HG03175 (cell line): Measurements from ENCODE around the gene NSMCE1.
"Not testable (repeated sequence)": the region's sequence is repeated elsewhere in the genome, so short reads cannot be mapped to it uniquely, and the experiment has no call there.

Experiments
- ATAC-seq: cut with Tn5 transposase; IDR thresholded peaks from one replicate; pipeline ENCODE4 v1.9.1; 2021; ENCODE audit warnings: mild to moderate bottlenecking, moderate library complexity; ENCODE audit not compliant: unreplicated experiment

Gene NSMCE1

DNA sequence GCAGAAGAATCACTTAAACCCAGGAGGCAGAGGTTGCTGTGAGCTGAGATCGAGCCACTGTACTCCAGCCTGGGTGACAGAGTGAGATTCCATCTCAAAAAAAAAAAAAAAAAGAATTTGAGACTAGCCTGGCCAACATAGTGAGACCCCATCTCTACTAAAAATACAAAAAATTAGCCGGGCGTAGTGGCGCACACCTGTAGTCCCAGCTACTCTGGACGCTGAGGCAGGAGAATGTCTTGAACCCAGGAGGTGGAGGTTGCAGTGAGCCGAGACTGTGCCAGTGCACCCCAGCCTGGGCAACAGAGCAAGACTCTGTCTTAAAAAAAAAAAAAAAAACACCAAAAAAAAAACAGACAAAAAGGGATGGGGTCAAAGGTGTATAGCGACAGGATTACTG lies 4.1 kb upstream of the NSMCE1 start:
- ATAC-seq: not testable (repeated sequence)

DNA sequence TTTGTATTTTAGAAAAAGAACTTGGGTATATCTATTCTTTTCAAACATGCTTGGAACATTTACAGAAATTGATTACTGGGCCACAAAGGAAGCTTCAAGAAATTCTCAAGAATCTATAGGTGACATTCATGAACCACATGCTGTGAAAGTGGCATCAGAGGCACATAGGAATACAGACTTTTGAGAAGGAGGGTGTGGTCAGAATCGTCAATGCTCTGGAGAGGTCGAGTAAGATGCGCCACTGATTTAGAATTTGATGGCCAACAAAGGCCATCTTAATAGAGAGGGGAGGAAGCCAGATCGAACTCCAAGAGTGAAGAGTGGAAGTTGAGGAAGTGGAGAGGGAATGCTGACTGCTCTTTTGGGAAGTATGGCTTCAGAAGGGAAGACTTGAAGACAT lies 3.5 kb upstream of the NSMCE1 start:
- no peak for ATAC-seq

DNA sequence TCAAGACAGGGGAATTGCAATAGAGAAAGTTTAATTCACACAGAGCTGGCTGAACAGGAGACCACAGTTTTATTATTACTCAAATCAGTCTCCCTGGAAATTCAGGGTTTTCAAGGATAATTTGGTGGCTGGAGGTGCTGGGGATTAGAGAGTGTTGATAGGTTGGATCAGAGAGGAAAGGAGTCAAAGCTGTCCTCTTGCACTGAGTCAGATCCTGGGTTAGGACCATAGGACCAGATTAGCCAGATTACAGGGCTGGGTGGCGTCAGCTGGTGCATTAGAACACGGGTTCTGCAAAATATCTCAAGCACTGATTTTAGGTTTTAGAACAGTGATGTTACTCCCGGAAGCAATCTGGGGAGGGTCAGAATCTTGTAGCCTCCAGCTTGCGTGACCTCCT lies 1.8 kb upstream of the NSMCE1 start:
- ATAC-seq: no peak

DNA sequence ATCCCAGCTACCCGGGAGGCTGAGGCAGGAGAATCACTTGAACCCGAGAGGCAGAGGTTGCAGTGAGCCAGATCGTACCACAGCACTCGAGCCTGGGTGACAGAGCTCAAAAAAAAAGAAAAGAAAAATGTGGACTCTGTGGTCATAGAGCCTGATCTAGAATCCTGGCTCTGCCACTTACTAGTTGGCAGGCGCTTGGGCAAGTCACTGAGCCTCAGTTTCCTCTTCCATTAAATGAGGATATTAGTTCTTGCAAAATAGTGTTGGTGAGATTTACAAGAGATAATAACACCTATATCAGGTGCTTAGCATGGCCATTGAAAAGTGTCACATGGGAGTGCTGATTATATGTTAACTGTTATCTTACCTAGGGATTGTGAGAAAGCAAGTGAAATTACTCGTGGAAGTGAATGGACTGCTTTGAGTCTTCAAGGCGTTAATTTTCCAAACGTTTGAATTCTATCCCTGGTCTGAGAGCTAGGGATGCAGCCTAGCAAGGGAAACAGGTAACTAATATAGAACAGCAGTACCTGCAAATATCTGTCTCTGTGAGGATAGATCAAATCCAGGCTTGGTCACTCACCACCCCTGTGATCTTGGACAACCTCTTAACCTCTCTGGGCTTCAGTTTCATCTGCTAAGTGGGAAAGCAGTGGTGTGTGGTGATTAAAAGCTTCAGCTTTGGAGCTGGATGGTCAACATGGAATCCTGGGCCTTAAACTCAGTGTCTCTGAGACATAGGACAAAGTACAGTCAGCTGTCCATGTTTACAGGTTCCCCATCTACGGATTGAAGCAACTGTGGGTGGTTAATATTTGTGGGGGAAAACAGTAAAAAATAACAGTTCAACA lies 953 bp upstream of the NSMCE1 start:
- ATAC-seq: no peak

DNA sequence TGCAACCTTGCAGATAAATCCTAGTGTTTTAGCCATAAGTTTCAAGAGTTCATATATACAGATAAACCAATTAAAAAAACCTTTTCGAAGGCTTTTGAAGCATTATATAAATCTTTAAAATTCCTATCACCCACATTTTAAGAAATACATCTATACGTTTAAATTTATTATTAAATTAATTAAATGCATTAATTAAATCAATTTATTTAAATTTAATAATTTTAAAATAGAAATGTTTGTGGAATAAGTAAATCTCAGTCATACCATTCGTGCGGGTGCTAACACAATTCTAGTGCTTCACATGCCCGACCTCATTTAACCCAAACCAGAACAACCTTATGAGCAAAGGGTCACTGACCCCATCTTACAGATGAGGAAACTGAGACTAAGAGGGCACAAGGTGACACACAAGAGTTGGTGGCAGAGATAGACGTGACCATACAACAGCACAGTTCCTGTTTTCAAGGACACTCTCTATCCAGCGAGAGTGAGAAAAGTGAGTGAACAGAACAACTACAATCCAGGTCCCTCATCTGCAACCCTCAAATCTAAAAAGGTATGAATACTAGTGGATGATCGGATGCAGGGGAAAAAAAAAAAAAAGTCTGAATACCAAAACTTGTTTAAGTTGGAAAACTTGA lies 1.4 kb downstream of the NSMCE1 start:
- no peak for ATAC-seq

DNA sequence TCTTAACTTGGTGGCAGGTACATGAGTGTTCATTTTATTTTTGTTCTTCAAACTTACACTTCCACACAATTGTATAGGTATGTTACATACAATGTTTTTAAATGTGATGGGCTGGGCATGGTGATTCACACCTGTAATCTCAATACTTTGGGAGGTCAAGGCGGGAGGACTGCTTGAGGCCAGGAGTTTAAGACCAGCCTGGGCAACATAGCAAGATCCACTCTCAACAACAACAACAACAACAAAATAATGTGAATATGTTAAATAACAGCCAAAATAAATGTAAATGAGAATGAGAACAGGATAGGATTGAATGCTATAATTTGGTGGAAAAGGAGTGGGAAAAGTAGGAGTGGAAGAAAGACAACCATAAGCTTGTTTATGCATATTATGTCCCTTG lies 2.6 kb downstream of the NSMCE1 start:
- no peak for ATAC-seq

DNA sequence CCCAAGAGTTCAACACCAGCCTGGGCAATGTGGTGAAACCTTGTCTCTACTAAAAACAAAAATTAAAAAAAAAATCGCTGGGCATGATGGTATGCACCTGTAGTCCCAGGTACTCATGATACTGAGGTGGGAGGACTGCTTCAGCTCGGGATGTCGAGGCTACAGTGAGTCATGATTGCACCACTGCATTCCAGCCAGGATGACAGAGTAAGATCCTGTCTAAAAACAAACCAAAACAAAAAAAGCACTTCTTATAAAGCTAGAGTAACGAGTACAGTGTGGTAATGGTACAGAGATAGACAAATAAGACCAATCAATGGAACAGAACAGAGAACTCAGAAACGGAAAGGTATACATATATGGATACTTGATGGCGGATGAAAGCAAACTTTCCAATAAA lies 4.4 kb downstream of the NSMCE1 start:
- no peak for ATAC-seq

DNA sequence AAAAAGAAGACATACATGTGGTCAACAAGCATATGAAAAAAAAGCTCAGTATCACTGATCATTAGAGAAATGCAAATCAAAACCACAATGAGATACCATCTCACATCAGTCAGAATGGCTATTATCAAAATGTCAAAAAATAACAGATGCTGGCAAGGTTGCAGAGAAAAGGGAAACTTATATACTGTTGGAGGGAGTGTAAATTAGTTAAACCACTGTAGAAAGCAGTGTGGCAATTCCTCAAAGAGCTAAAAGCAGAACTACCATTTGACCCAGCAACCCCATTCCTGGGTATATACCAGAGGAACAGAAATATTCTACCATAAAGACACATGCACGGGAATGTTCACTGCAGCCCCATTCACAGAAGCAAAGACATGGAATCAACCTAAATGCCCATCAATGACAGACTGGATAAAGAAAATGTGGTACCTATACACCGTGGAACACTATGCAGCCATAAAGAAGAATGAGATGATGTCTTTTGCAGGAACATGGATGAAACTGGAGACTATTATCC lies 5.6 kb downstream of the NSMCE1 start:
- ATAC-seq: not testable (repeated sequence)

DNA sequence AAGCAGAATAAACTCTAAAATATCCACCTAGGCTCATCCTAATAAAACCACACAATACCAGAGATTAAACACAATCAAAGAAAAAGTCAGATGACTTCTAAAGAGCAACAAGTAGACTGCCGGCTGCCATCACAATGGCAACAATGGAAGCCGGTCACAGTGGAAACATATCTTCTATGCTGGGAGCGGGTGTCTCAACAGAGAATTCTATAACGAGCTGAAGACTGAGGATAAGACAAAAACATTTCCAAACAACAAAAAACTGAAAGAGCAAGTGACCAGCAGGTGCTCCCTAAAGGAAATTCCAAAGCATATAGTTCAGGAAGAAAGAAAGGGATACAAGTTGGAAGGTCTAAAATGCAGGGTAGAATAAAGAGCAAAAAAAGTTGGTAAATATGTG lies 8.9 kb downstream of the NSMCE1 start:
- no peak for ATAC-seq

DNA sequence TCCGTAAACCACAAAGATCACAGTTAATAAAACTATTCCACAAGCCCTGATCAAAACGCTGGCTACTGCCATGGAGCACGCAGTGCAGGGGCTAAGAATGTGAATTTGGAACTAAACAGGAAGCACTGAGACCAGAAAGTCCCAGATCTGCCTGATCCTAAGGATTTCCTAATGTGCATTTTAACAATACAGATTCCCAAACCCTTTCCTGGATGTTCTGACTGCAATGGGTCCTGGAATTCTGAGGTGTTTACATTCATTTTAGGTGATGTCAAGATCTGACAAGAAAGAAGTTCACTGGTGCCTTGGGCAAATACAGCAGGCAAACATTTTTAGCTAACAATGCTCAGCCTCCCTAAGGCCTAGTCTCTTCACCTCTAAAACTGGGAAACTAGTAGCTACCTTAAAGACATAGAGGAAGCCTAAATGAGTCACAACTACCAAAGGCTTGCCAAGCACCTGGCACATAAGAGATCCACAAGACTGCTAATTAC lies 10.3 kb downstream of the NSMCE1 start:
- no peak for ATAC-seq

DNA sequence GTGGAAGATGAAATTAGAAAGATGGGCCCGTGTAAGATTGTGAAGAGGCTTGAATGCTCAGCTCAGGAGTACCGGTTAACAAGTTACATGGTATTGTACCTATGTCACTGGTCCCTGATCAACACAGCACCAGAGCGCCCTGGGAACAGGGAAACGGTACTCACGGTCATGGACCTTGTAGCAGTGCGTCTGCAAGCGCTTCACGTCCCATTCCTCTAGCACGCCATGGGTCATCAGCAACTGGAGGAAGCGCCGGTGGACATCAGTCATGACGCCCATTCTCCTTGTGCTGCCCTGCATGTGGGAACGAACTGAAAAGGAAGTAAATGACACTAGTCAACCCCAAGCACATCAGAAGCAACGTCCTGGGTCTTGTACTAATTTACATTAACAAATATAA lies 11.3 kb downstream of the NSMCE1 start:
- ATAC-seq: no peak

DNA sequence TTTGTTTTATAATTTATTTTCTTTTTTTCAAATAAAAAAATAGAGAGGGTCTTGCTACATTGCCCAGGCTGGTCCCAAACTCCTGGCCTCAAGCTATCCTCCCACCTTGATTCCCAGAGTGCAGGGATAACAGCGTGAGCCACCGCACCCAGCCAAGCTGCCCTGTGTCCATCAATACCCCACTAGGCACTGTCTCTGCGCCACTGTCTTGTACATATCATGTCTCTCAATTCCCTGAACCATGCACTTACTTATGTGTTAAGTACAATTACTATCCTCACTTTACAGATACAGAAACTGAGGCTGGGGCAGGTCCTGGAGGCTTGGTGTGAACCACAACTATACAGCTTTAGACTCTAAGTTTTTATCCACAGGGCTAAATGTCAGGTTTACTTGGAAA lies 11.7 kb downstream of the NSMCE1 start:
- no peak for ATAC-seq

DNA sequence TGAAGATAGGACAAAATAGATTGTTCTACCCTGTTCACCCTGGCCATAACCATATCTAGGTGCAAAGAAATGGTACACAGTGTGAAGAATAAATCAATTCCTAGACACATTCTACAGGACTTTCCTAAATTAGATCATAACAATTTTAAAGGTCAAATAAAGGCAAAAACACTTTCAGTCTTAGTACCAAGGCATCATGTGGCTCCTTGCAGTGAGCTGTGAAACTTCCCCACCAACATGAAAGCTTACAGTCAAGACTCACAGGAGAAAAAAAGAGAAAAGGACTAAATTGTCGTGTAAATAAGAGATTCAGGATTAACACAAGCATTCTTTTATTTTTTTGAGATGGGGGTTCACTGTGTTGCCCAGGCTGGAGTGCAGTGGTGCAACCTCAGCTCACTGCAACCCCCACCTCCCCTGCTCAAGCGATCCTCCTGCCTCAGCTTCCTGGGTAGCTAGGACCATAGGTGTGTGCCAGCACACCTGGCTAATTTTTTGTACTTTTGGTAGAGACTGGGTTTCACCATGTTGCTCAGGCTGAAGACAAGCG lies 14.2 kb downstream of the NSMCE1 start:
- ATAC-seq: peak; percentile 81

DNA sequence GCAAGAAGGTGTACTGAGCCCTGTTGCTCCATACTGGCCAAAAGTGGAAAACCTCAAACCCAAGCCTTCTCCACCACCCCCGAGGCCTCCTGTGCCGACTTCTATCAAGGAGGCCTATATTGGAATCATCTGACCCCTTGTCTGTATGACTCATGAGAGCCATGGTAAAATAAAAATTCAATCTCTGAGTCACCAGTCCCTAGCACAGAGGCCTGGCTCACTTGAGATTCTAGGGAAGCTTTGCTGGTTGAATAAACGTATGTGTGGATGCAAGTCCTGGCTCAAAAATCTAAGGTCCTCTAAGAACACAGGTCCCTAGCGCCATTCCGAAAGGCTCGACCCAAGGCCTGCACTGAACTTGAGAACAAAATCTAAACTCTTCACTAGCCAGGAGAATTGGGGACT lies 15.0 kb downstream of the NSMCE1 start:
- ATAC-seq: no peak

DNA sequence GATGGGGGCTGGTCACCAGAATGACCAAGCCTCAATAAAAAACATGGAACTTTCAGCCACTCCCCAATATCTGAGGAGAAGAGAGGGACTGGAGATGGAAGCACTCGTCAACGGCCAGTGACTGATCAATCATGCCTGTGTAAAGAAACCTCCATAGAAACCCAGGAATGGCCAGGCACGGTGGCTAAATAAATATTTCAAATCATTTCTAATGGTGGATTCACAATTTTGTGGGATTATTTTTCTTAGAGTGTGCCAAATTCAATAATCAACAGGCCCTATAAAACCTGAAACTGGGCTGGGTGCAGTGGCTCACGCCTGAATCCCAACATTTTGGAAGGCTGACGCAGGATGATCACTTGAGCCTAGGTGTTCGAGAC lies 16.4 kb downstream of the NSMCE1 start:
- no peak for ATAC-seq

DNA sequence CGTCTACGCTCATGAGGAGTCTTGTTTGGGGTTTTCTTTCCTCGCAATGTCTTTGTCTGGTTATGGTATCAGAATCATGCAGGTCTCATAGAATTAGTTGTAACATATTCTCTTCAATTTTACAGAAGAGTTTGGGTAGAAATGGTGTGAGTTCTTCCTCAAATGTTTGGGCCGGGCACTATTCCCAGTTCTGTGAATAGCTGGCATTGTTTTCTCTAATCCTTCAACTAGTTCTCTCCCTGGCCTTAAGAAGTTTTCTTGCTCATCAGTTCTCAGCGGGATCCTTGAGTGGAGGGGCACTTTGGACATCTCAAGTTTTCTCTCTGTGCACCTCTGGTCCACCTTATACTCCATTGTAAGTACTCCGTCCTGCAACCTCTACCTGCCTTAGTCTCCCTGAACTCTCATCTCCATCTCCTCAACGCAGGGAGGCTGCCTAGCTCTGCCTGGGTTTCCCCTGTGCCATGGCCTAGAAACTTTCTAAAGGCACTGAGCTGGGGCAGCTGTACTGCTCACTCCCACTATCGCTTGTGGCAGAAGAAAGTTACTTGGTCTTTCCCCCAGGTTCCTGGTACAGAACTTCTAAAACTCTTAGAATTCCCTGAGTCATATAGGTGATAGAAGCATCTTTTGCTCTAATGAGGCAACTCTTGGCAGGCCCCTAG lies 16.9 kb downstream of the NSMCE1 start:
- ATAC-seq: no peak

DNA sequence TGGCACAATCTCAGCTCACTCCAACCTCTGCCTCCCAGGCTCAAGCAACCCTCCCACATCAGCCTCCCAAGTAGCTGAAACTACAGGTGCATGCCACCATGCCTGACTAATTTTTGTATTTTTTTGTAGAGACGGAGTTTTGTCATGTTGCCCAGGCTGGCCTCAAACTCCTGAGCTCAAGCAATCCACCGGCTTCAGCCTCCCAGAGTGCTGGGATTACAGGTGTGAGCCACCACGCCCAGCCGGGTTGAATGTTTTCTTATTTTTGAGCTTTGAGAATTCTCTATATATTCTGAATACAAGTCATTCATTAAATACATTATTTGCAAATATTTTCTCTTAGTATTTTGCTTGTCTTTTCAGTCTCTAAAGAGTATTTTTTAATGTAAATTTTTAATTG lies 19.7 kb downstream of the NSMCE1 start:
- ATAC-seq: not testable (repeated sequence)

DNA sequence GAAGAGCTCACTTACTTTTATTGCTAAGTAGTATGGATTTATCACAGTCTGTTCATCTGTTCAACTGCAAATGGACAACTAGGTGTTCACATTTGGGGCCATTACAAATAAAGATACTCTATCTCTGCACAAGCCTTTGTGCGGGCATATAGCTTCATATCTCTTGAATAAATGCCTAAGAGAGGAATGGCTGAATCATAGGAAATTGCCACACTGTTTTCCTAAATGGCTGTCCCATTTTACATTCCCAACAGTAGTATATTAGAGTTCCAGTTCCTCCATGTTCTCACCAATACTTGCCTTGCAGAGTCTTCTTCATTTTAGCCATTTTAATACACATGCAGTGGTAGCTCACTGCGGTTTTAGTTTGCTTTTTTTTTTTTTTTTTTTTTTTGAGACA lies 20.5 kb downstream of the NSMCE1 start:
- ATAC-seq: no peak

DNA sequence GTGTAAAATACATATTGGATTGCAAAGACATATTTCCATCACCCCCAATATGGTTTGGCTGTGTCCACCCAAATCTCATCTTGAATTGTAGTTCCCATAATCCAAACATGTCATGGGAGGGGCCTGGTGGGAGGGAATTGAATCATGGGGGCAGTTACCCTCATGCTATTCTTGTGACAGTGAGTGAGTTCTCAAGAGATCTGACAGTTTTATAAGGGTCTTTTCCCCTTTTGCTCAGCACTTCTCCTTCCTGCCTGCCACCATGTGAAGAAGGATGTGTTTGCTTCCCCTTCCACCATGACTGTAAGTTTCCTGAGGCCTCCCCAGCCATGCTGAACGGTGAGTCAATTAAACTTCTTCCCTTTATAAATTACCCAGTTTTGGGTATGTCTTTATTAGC lies 21.5 kb downstream of the NSMCE1 start:
- ATAC-seq: not testable (repeated sequence)

DNA sequence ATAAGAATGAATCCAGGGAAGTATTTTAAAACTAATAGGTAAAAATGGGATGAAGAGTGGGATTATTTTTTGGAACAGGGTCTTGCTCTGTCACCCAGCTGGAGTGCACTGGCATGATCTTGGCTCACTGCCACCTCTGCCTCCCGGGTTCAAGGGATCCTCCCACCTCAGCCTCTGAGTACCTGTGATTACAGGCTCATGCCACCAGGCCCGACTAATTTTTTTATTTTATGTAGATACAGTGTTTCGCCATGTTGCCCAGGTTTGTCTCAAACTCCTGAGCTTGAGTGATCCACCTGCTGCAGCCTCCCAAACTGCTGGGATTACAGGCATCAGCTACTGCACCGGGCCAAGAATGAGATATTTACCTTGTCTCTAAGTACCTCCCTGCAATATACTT lies 22.1 kb downstream of the NSMCE1 start:
- ATAC-seq: no peak
